ENCODE data around the gene ATXN1.

The ATXN1 gene

DNA sequence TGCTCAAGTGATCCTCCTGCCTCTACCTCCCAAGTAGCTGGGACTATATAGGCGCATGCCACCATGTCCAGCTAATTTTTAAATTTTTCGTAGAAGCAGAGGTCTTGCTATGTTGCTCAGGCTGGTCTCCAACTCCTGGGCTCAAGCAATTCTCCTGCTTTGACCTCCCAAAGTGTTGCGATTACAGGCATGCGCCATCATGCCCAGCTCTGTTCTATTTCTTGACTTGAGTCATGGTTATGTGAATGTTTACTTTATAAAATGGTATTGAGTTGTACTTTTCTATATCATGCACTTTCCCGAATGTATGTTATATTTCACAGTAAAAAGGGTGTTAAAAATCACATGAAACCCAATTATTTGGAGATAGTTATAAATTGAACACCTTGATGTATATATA is 17.3 kb upstream of the ATXN1 start:
- no peaks in the 10 kb centered on the region for H3K79me2 ChIP-seq (ENCODE audit: control insufficient read depth, low read length)
- no peak overlapping the region for H3K4me3 ChIP-seq (ENCODE audit: low read length)
- no peaks in the 10 kb centered on the region for H3K9me3 ChIP-seq (ENCODE audit: control insufficient read depth, insufficient read depth, low read length)
- TF ChIP-seq EZH2phosphoT487 (IDR thresholded peaks at IDR 0.05; ENCODE audit: borderline replicate concordance, low read length), result no peak
- TF ChIP-seq, protein P1, sequence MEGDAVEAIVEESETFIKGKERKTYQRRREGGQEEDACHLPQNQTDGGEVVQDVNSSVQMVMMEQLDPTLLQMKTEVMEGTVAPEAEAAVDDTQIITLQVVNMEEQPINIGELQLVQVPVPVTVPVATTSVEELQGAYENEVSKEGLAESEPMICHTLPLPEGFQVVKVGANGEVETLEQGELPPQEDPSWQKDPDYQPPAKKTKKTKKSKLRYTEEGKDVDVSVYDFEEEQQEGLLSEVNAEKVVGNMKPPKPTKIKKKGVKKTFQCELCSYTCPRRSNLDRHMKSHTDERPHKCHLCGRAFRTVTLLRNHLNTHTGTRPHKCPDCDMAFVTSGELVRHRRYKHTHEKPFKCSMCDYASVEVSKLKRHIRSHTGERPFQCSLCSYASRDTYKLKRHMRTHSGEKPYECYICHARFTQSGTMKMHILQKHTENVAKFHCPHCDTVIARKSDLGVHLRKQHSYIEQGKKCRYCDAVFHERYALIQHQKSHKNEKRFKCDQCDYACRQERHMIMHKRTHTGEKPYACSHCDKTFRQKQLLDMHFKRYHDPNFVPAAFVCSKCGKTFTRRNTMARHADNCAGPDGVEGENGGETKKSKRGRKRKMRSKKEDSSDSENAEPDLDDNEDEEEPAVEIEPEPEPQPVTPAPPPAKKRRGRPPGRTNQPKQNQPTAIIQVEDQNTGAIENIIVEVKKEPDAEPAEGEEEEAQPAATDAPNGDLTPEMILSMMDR (IDR thresholded peaks at IDR 0.05; ENCODE audit: low read depth, low read length, poor library complexity, severe bottlenecking), result no peak
- no peaks in the 10 kb centered on the region for H3K9me2 ChIP-seq (replicated peaks; ENCODE audit: control insufficient read depth, low read length)
- H3K4me2 ChIP-seq (ENCODE audit: low read length), result no peak overlapping the region
- H3K4me1 ChIP-seq (ENCODE audit: control insufficient read depth, low read length), result no peaks in the 10 kb centered on the region
- no peaks in the 10 kb centered on the region for H4K20me1 ChIP-seq (ENCODE audit: control insufficient read depth, insufficient read depth, low read depth, low read length)
- no peaks in the 10 kb centered on the region for H3K36me3 ChIP-seq (ENCODE audit: control insufficient read depth, low read length)
- H3F3A ChIP-seq (ENCODE audit: control insufficient read depth, insufficient read depth), result no peaks in the 10 kb centered on the region
- no peak overlapping the region for H3K27ac ChIP-seq (ENCODE audit: low read depth, low read length)
- H3K27me3 ChIP-seq (ENCODE audit: control insufficient read depth, low read length), result no peaks in the 10 kb centered on the region

DNA sequence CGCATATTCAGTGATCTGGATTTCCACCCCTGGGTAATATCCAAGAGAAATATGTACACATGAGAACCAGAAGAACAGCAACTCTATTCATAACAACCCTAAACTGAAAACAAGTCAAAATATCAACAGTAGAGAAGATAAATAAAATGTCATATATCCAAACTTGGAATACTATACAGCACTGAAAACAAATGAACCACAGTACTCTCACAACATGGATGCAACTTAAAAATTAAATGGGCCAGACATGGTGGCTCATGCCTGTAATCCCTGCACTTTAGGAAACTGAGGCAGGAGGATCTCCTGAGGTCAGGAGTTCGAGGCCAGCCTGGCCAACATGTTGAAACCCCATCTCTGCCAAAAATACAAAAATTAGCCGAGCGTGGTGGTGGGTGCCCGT is 16.5 kb upstream of the ATXN1 start:
- Histone ChIP-seq H3K36me3 (ENCODE audit: control insufficient read depth, low read length) (no peaks in the 10 kb centered on the region), H3K79me2 (ENCODE audit: control insufficient read depth, low read length) (no peaks in the 10 kb centered on the region), H3K4me1 (ENCODE audit: control insufficient read depth, low read length) (no peaks in the 10 kb centered on the region), H3K9me2 (replicated peaks; ENCODE audit: control insufficient read depth, low read length) (no peaks in the 10 kb centered on the region), H3K4me2 (ENCODE audit: low read length) (no peak overlapping the region), H3K27ac (ENCODE audit: low read depth, low read length) (no peak overlapping the region), H3K9me3 (ENCODE audit: control insufficient read depth, insufficient read depth, low read length) (no peaks in the 10 kb centered on the region), H4K20me1 (ENCODE audit: control insufficient read depth, insufficient read depth, low read depth, low read length) (no peaks in the 10 kb centered on the region), H3K4me3 (ENCODE audit: low read length) (no peak overlapping the region), H3F3A (ENCODE audit: control insufficient read depth, insufficient read depth) (no peaks in the 10 kb centered on the region), H3K27me3 (ENCODE audit: control insufficient read depth, low read length) (no peaks in the 10 kb centered on the region)
- TF ChIP-seq, protein P1 (IDR thresholded peaks at IDR 0.05; ENCODE audit: low read depth, low read length, poor library complexity, severe bottlenecking), result no peak
- TF ChIP-seq EZH2phosphoT487 (IDR thresholded peaks at IDR 0.05; ENCODE audit: borderline replicate concordance, low read length), result no peak

DNA sequence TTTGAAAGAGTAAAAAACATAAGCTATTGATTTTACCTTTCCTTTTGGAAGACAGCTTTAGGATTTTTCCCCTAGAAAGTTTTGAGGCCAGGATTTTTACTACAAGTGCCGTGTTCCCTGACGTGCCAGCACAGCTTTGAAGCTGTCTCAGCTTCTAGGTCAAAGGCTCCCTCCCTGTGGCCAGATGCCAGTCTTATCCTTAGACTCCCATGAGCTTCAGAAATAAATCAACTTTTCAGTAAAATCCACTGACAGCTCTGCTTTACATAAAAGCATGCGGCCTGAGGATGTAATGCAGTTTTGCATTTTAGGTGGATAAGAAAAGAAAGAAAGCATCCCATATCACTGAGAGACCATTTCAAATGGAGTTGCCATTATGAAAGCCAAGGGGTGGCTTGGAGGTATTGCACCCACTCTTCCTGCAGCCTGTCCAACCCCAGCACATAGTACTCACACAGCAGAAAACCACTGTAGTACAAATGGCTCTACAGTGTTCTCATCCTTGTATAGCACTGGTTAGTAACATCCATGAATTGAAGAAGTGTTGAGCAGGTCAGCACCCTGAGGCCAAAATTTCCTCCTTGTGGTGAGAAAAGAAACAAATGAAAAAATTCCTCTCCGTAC is 15.2 kb upstream of the ATXN1 start:
- Histone ChIP-seq H3K79me2 (ENCODE audit: control insufficient read depth, low read length) (no peaks in the 10 kb centered on the region), H3K27me3 (ENCODE audit: control insufficient read depth, low read length) (no peaks in the 10 kb centered on the region), H3K9me3 (ENCODE audit: control insufficient read depth, insufficient read depth, low read length) (no peaks in the 10 kb centered on the region), H3K4me3 (ENCODE audit: low read length) (no peak overlapping the region), H3F3A (ENCODE audit: control insufficient read depth, insufficient read depth) (no peaks in the 10 kb centered on the region), H3K9me2 (replicated peaks; ENCODE audit: control insufficient read depth, low read length) (no peaks in the 10 kb centered on the region), H3K36me3 (ENCODE audit: control insufficient read depth, low read length) (no peaks in the 10 kb centered on the region), H3K27ac (ENCODE audit: low read depth, low read length) (no peak overlapping the region), H3K4me2 (ENCODE audit: low read length) (no peak overlapping the region), H3K4me1 (ENCODE audit: control insufficient read depth, low read length) (no peaks in the 10 kb centered on the region), H4K20me1 (ENCODE audit: control insufficient read depth, insufficient read depth, low read depth, low read length) (no peaks in the 10 kb centered on the region)
- TF ChIP-seq EZH2phosphoT487 (IDR thresholded peaks at IDR 0.05; ENCODE audit: borderline replicate concordance, low read length), result no peak

DNA sequence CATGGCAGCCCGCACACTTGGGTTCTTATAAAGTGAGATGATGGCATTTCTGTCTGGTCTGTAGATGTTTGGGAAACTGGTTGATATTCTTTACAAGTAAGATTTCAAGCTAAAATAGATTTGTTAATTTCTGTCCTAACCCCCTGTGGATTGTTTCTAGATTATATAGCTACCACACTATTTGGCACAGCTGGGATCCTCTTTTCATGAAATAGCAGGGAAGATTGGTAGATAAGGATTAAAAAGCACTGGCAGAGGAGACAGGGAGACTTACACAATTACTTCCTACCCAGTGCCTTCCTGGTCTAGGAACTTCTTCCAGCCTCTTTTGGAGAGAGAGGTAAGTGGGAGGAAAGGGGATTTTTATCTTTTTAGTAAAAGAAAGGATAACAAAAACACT is 13.2 kb upstream of the ATXN1 start:
- Histone ChIP-seq H3K9me3 (ENCODE audit: control insufficient read depth, insufficient read depth, low read length) (no peaks in the 10 kb centered on the region), H4K20me1 (ENCODE audit: control insufficient read depth, insufficient read depth, low read depth, low read length) (no peaks in the 10 kb centered on the region), H3F3A (ENCODE audit: control insufficient read depth, insufficient read depth) (0 out of 2 replicates have a peak, but pooled peaks cover under 1% of the 10 kb centered on the region), H3K4me3 (ENCODE audit: low read length) (no peak overlapping the region), H3K9me2 (replicated peaks; ENCODE audit: control insufficient read depth, low read length) (no peaks in the 10 kb centered on the region), H3K4me1 (ENCODE audit: control insufficient read depth, low read length) (peaks cover 12% of the 10 kb centered on the region), H3K27ac (ENCODE audit: low read depth, low read length) (no peak overlapping the region), H3K4me2 (ENCODE audit: low read length) (no peak overlapping the region), H3K27me3 (ENCODE audit: control insufficient read depth, low read length) (no peaks in the 10 kb centered on the region), H3K79me2 (ENCODE audit: control insufficient read depth, low read length) (no peaks in the 10 kb centered on the region), H3K36me3 (ENCODE audit: control insufficient read depth, low read length) (no peaks in the 10 kb centered on the region)
- TF ChIP-seq EZH2phosphoT487 (IDR thresholded peaks at IDR 0.05; ENCODE audit: borderline replicate concordance, low read length), result no peak
- TF ChIP-seq, protein P1 (IDR thresholded peaks at IDR 0.05; ENCODE audit: low read depth, low read length, poor library complexity, severe bottlenecking), result no peak
